Kidney (tissue), 14 donors: Measurements from ENCODE around the gene ZFP42. TPM values are rescaled to one million over a fixed set of nuclear protein-coding genes. Genes with fewer than 3 reads are reported as not detected.

Experiments used
- DNase-seq, 5 donors: peaks; one replicate each; pipeline ENCODE4 v3.0.0-alpha.2; 2013 to 2020
- FAIRE-seq: peaks from 2 replicates; lab custom pipeline; 2012; peaks lifted over from hg19 to GRCh38; lab: Jason Lieb, UNC
- H3K27ac ChIP-seq, 2 donors: one replicate each; pipeline ENCODE4 v1.7.0; 2013; ENCODE audit warnings: low read depth in 2 of 2, low read length in 2 of 2, inconsistent platforms in 1 of 2
- H3K27me3 ChIP-seq: one replicate; pipeline ENCODE4 v1.7.1; 2013; ENCODE audit warnings: low read length, inconsistent platforms; ENCODE audit not compliant: control insufficient read depth, insufficient read depth
- H3K36me3 ChIP-seq, 3 donors: one replicate each; pipeline versions ENCODE4 v1.7.0 to v1.7.1; 2013; ENCODE audit warnings: low read length in 3 of 3, control low read depth in 1 of 3, inconsistent platforms in 1 of 3; ENCODE audit not compliant: insufficient read depth in 3 of 3, control insufficient read depth in 2 of 3
- H3K4me1 ChIP-seq, 3 donors: one replicate each; pipeline versions ENCODE4 v1.7.0 to v1.7.1; 2013; ENCODE audit warnings: low read length in 3 of 3, inconsistent platforms in 1 of 3, low read depth in 1 of 3; ENCODE audit not compliant: control insufficient read depth in 2 of 3, insufficient read depth in 2 of 3
- H3K4me3 ChIP-seq, 3 donors: one replicate each; pipeline versions ENCODE4 v1.7.0 to v1.8.1; 2013; ENCODE audit warnings: low read length in 3 of 3, control low read depth in 1 of 3, inconsistent platforms in 1 of 3
- H3K9ac ChIP-seq, 3 donors: one replicate each; pipeline versions ENCODE4 v1.7.0 to v1.7.1; 2013; ENCODE audit warnings: low read length in 3 of 3, control low read depth in 1 of 3, inconsistent platforms in 1 of 3
- H3K9me3 ChIP-seq, 3 donors: one replicate each; pipeline versions ENCODE4 v1.7.0 to v1.7.1; 2013; ENCODE audit warnings: low read length in 3 of 3, control low read depth in 1 of 3, inconsistent platforms in 1 of 3; ENCODE audit not compliant: control insufficient read depth in 2 of 3, insufficient read depth in 1 of 3
- intact Hi-C: fragments of 100-400 bp; cut with DNase I; formaldehyde crosslinking; loops from one replicate; pipeline ENCODE4 v1.11.1; 2022
- polyA plus RNA-seq: library from polyadenylated mRNA; stranded (reverse); fragments of 350-450 nt; fragmentation: Illumina TruSeq; extraction: RNeasy Lipid Tissue Mini Kit (QIAGEN cat#74804); gene quantifications from one replicate; pipeline ENCODE4 v1.2.3, GENCODE V29; 2014; ENCODE audit warnings: low read depth, low replicate concordance; ENCODE audit not compliant: insufficient read depth
- total RNA-seq: library from RNA; stranded (reverse); fragmentation: NEBNext Ultra II Directional; extraction: Animal tissue kit (Norgen Biotek cat#: 25700); gene quantifications from one replicate; pipeline ENCODE4 v1.2.1, GENCODE V29; 2021
- TF ChIP-seq, protein P1 (sequence below): IDR thresholded peaks from 3 replicates; pipeline ENCODE4 v1.5.1; 2012; ENCODE audit warnings: mild to moderate bottlenecking, moderate library complexity, borderline replicate concordance; ENCODE audit not compliant: insufficient read depth; ENCODE audit errors: extremely low read depth
- donor health status: control.
- donor health status: control.
- donor health status: control.
- donor health status: control.
- donor health status: control.
- donor health status: DM: yes; HTN: yes; CAD: no.
- donor health status: Normal renal cell carcinoma (clear cell type).

Gene ZFP42
- total and polyA plus RNA-seq, 2 donors from 2014 or later = not detected

DNA sequence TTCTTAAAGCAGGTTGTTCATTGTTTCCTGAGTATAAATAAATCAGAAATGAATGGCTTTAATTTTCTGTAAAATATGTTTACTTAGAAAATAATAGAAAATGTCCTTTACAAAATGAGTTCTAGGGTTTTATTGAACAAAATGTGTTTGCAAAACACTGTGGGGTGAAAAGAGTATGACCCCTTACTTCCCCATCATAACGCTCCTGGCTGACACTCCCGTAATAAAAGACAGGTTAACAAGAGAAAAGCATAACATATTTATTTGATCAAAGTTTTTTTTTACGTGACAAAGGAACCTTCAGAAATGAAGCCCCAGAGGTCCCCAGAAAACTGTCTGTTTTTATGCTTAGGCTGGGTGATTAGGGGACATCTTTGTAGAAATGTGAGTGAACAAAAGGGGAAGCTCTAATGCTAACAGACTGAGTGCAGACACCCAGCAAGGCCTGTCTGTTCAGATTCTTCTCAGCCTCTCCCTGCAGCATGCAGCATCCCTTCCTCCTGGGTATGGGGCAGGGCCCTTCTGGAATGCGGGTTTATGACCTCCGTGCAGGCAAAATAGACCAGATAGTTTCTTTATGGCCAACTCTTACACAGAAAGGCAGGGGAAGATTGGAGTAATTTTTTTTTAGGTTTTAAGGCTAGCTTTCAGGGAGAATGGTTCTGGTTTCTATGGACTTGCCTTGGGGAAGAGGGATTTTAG lies 26.1 kb downstream of the ZFP42 start:
- Histone ChIP-seq H3K4me1 (no peaks in the 10 kb centered on the region), H3K4me3 (no peak overlapping the region), H3K27me3 (no peaks in the 10 kb centered on the region), H3K36me3 (no peaks in the 10 kb centered on the region), H3K9me3 (no peaks in the 10 kb centered on the region), H3K9ac (no peak overlapping the region), H3K27ac (no peak overlapping the region)
- FAIRE-seq (no peak), DNase-seq (peak in 1 of 5 donors; percentile 18)
- intact Hi-C loops = no loop called here
- TF ChIP-seq, protein P1, sequence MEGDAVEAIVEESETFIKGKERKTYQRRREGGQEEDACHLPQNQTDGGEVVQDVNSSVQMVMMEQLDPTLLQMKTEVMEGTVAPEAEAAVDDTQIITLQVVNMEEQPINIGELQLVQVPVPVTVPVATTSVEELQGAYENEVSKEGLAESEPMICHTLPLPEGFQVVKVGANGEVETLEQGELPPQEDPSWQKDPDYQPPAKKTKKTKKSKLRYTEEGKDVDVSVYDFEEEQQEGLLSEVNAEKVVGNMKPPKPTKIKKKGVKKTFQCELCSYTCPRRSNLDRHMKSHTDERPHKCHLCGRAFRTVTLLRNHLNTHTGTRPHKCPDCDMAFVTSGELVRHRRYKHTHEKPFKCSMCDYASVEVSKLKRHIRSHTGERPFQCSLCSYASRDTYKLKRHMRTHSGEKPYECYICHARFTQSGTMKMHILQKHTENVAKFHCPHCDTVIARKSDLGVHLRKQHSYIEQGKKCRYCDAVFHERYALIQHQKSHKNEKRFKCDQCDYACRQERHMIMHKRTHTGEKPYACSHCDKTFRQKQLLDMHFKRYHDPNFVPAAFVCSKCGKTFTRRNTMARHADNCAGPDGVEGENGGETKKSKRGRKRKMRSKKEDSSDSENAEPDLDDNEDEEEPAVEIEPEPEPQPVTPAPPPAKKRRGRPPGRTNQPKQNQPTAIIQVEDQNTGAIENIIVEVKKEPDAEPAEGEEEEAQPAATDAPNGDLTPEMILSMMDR = no peak

DNA sequence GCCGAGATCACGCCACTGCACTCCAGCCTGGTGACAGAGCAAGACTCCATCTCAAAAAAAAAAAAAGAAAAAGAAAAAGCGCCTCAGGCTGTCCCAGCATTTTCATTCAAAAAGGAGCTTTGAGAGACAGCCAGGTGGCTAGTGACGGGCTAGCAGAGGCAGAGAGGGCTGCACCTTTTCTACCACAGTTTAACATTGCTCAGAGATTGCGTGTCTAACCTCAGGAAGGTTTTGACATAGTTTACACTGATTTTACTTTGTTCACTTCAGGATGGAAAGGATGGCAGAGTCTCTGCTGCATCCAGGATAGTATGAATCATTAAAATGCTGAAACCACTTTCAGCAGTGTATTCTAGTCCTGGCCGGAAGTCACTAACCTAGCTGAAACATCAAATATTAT lies 28.1 kb downstream of the ZFP42 start:
- Histone ChIP-seq H3K9ac (no peak overlapping the region), H3K9me3 (no peaks in the 10 kb centered on the region), H3K27ac (no peak overlapping the region), H3K4me3 (no peak overlapping the region), H3K27me3 (no peaks in the 10 kb centered on the region), H3K4me1 (no peaks in the 10 kb centered on the region), H3K36me3 (no peaks in the 10 kb centered on the region)
- TF ChIP-seq, protein P1 = no peak
- FAIRE-seq = no peak
- intact Hi-C loops = no loop called here
- no peak for DNase-seq

DNA sequence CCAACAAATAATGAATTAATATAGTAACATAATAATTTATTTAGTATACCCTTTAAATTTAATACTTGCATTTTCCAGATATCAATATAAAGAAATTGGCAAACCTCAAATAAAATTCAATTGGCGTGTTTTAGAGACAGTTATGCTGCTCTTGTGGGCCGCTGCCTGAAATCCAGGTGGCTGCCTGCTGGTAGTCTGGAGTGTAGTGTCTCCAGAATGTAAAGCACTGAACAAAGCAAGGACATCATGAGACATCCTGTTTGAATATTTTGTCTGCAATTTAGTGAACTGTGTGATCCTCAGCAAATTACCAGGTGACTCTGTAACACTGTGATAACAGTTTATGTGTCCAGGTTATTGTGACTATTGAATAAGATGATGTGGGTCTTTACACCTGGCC lies 29.9 kb downstream of the ZFP42 start:
- intact Hi-C loops = no loop called here
- H3K9ac ChIP-seq = no peak overlapping the region
- no peaks in the 10 kb centered on the region for H3K27me3 ChIP-seq
- H3K27ac ChIP-seq = no peak overlapping the region
- H3K36me3 ChIP-seq = no peaks in the 10 kb centered on the region
- TF ChIP-seq, protein P1 = no peak
- no peak for FAIRE-seq
- H3K9me3 ChIP-seq = no peaks in the 10 kb centered on the region
- H3K4me3 ChIP-seq = no peak overlapping the region
- H3K4me1 ChIP-seq = no peaks in the 10 kb centered on the region
- no peak for DNase-seq
